PC-3 (cell line): Measurements from ENCODE around the gene CORO2B. TPM values are rescaled to one million over a fixed set of nuclear protein-coding genes. Genes with fewer than 3 reads are reported as not detected.

Experiments used
- ATAC-seq: fragments of 200-7000 bp; cut with Tn5 transposase; 2 replicates; pipeline ENCODE4 v1.9.1; 2020; ENCODE audit warnings: mild to moderate bottlenecking, moderate library complexity
- BruUV-seq: library from RNA; stranded (reverse); fragments of 400-500 nt; replicated peaks from 2 replicates; lab custom pipeline; 2021; lab: Mats Ljungman, UMichigan
- CTCF ChIA-PET: fragments of 300-600 bp; sonication (Branson Sonifier 250); formaldehyde crosslinking; loops from one replicate; lab custom pipeline; 2022; ENCODE audit warnings: antibody characterized with exemption; lab: Charles Lee
- POLR2A ChIA-PET: fragments of 300-600 bp; sonication (Branson Sonifier 250); formaldehyde crosslinking; loops from one replicate; lab custom pipeline; 2022; ENCODE audit warnings: antibody characterized with exemption; ENCODE audit not compliant: unreplicated experiment; lab: Charles Lee
- DNase-seq: peaks from one replicate; pipeline ENCODE4 v3.0.0-alpha.2; 2015
- H2AFZ ChIP-seq: fragments of 300-600 bp; sonication (generic); 2 replicates; pipeline ENCODE4 v1.6.0; 2016; ENCODE audit warnings: antibody characterized with exemption, low read length
- H3F3A ChIP-seq: fragments of 300-600 bp; sonication (generic); one replicate; pipeline ENCODE4 v1.6.0; 2017; ENCODE audit warnings: antibody characterized with exemption, low read length, control low read depth, mild to moderate bottlenecking; ENCODE audit not compliant: unreplicated experiment
- H3K27ac ChIP-seq: fragments of 300-600 bp; sonication (generic); 2 replicates; pipeline ENCODE4 v1.5.1; 2016; ENCODE audit warnings: mild to moderate bottlenecking, low read length
- H3K27me3 ChIP-seq: fragments of 300-600 bp; sonication (generic); 2 replicates; pipeline ENCODE4 v1.6.1; 2016; ENCODE audit warnings: low read length, mixed read lengths
- H3K36me3 ChIP-seq: fragments of 300-600 bp; sonication (generic); 2 replicates; pipeline ENCODE4 v1.6.1; 2016; ENCODE audit warnings: low read depth, mixed run types, low read length, mixed read lengths
- H3K4me1 ChIP-seq: fragments of 300-600 bp; sonication (generic); 2 replicates; pipeline ENCODE4 v1.5.1; 2016; ENCODE audit warnings: low read length; ENCODE audit not compliant: insufficient read depth
- H3K4me2 ChIP-seq: fragments of 300-600 bp; sonication (generic); 2 replicates; pipeline ENCODE4 v1.6.0; 2016; ENCODE audit warnings: low read length
- H3K4me3 ChIP-seq: fragments of 300-600 bp; sonication (generic); 2 replicates; pipeline ENCODE4 v1.5.1; 2016; ENCODE audit warnings: mild to moderate bottlenecking, low read length, mixed read lengths
- H3K79me2 ChIP-seq: fragments of 300-600 bp; sonication (generic); 2 replicates; pipeline ENCODE4 v1.6.1; 2017; ENCODE audit warnings: low read length, mixed read lengths
- H3K9ac ChIP-seq: fragments of 300-600 bp; sonication (generic); 2 replicates; pipeline ENCODE4 v1.6.0; 2016; ENCODE audit warnings: mild to moderate bottlenecking, low read length
- H3K9me2 ChIP-seq: fragments of 300-600 bp; sonication (generic); replicated peaks from 2 replicates; pipeline ENCODE4 v1.6.1; 2016; ENCODE audit warnings: mixed run types, low read length, mixed read lengths
- H3K9me3 ChIP-seq: fragments of 300-600 bp; sonication (generic); 2 replicates; pipeline ENCODE4 v1.6.1; 2016; ENCODE audit warnings: low read length, mixed read lengths
- H4K20me1 ChIP-seq: fragments of 300-600 bp; sonication (generic); 2 replicates; pipeline ENCODE4 v1.6.1; 2016; ENCODE audit warnings: low read length, mixed read lengths
- CTCF ChIP-seq: fragments of 300-600 bp; sonication (generic); conservative IDR thresholded peaks from 2 replicates; pipeline ENCODE4 v1.5.1; 2017; ENCODE audit warnings: antibody characterized with exemption, low read depth, mild to moderate bottlenecking, low read length
- EZH2 ChIP-seq: fragments of 300-600 bp; sonication (generic); IDR thresholded peaks from one replicate; pipeline ENCODE4 v1.6.1; 2017; ENCODE audit warnings: antibody characterized with exemption, mild to moderate bottlenecking, low read length; ENCODE audit not compliant: unreplicated experiment
- EZH2phosphoT487 ChIP-seq: fragments of 300-600 bp; sonication (generic); IDR thresholded peaks from 2 replicates; pipeline ENCODE4 v1.6.1; 2018; ENCODE audit warnings: mild to moderate bottlenecking, antibody characterized with exemption, low read length, borderline replicate concordance
- intact Hi-C: fragments of 100-400 bp; cut with micrococcal nuclease; formaldehyde crosslinking; loops from 2 replicates; pipeline ENCODE4 v1.9.0; 2023
- total RNA-seq: library from RNA; depleted of rRNA; stranded (reverse); fragments of >200 nt; gene quantifications from 2 replicates; pipeline ENCODE4 v1.2.3, GENCODE V29; 2014

The CORO2B gene
- total RNA-seq, 1 experiment from 2014 or later = 0.66 TPM

- H3K9ac ChIP-seq = no peak overlapping the region
- H2AFZ ChIP-seq = no peak overlapping the region
- intact Hi-C loops = loop anchor here (5.0 kb wide), 1 partner anchor 370 kb away; no protein-coding TSS in a partner anchor
- no peaks in the 10 kb centered on the region for H3K36me3 ChIP-seq
- no peaks in the 10 kb centered on the region for H3K9me3 ChIP-seq
- no TSS peak for BruUV-seq
- DNase-seq (peak; percentile 49), ATAC-seq (peak; percentile 57)
- H3K4me1 ChIP-seq = no peaks in the 10 kb centered on the region; the same call in 1 of the 2 replicates
- no peak overlapping the region for H3K4me3 ChIP-seq
- TF ChIP-seq EZH2 = no peak
- TF ChIP-seq EZH2phosphoT487 = no peak
- no peak for TF ChIP-seq CTCF
- no peaks in the 10 kb centered on the region for H4K20me1 ChIP-seq
- no peaks in the 10 kb centered on the region; the same call in 1 of the 2 replicates for H3K27me3 ChIP-seq
- ChIA-PET CTCF (interaction anchor here (0.5 kb wide), 1 partner anchor 200 kb away, joined by 3 read pairs; no protein-coding TSS in a partner anchor), POLR2A (no interaction called here)
- no peaks in the 10 kb centered on the region for H3F3A ChIP-seq
- H3K4me2 ChIP-seq = no peak overlapping the region
- no peaks in the 10 kb centered on the region for H3K9me2 ChIP-seq
- H3K27ac ChIP-seq = no peak overlapping the region
- no peaks in the 10 kb centered on the region for H3K79me2 ChIP-seq
Observed at GRCh38 chr15:68552773-68553172, 26.0 kb upstream of the CORO2B start.

- no peak overlapping the region for H3K27ac ChIP-seq
- TF ChIP-seq CTCF (no peak), EZH2phosphoT487 (no peak), EZH2 (no peak)
- H3K4me1 ChIP-seq = no peaks in the 10 kb centered on the region; the same call in 1 of the 2 replicates
- no peak overlapping the region for H3K4me2 ChIP-seq
- H3K36me3 ChIP-seq = no peaks in the 10 kb centered on the region
- no peaks in the 10 kb centered on the region; the same call in 1 of the 2 replicates for H3K27me3 ChIP-seq
- DNase-seq (no peak), ATAC-seq (no peak)
- no peaks in the 10 kb centered on the region for H3K79me2 ChIP-seq
- no peaks in the 10 kb centered on the region for H3K9me2 ChIP-seq
- no TSS peak for BruUV-seq
- no peaks in the 10 kb centered on the region for H3K9me3 ChIP-seq
- ChIA-PET POLR2A (no interaction called here), CTCF (interaction anchor here (0.5 to 1.5 kb wide), 2 partner anchors 121 to 199 kb away, joined by 3 to 17 read pairs; no protein-coding TSS in a partner anchor)
- no peaks in the 10 kb centered on the region for H3F3A ChIP-seq
- H4K20me1 ChIP-seq = no peaks in the 10 kb centered on the region
- no peak overlapping the region for H3K9ac ChIP-seq
- intact Hi-C loops = loop anchor here (5.0 kb wide), 1 partner anchor 369 kb away; no protein-coding TSS in a partner anchor
- no peak overlapping the region for H2AFZ ChIP-seq
- no peak overlapping the region for H3K4me3 ChIP-seq
Observed at GRCh38 chr15:68553314-68553993, 25.3 kb upstream of the CORO2B start.
